Stimulated activated CD4-positive, alpha-beta T cell treated with anti-CD3 and anti-CD28 coated beads, Interleukin-12 subunit alpha, Interleukin-12 subunit beta, amount 100 ng/mL, for 48 hours (primary cell): ENCODE measurements around the gene PRSS8.
"Not testable (repeated sequence)": the region's sequence is repeated elsewhere in the genome, so short reads cannot be mapped to it uniquely, and the experiment has no call there.

ENCODE experiments used
- DNase-seq, 3 donors: peaks; one replicate each; pipeline ENCODE4 v3.0.0-alpha.2; 2020; ENCODE audit warnings: low read depth in 2 of 3, low spot score in 1 of 3

The PRSS8 gene

DNA sequence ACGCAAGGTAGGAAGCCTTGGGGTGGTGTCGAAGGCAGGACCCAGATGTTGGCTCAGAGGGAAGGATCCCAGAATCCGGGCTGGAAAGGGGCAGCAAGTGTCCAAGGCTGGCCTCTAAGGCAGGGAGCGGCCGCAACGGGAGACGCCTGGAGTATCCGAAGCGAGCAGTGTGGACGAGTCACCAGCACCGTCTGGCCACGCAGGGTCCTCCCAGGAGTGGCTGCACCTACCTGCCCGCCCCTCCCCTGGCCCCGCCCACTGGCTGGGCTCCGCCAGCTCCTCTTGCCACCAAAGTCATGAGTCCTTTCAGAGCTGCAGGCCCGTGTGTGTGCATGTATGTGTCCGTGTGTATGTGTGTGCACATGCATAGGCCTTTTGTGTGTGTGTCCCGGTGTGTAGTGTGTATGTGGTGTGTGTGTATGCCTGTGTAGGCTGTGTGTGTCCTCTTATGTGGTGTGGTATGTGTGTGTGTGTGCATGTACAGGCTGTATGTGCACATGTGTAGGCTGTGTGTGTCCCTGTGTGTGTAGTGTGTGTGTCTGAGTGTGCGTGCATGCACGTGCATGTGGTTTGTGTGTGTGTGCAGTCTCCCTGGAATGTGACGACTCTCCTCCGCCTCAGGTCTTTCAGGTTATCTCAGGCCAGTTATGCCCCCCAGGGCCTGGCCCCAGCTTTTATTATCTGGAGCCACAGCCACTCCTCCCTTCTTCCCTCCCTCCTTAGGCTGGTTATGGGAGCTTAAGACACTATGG is at the start of gene PRSS8:
PRSS8 (minus strand) TSS at position 193 of the 752 bp plus-strand sequence. CDS start 229 bp downstream, outside the sequence.
- DNase-seq, result no peak

DNA sequence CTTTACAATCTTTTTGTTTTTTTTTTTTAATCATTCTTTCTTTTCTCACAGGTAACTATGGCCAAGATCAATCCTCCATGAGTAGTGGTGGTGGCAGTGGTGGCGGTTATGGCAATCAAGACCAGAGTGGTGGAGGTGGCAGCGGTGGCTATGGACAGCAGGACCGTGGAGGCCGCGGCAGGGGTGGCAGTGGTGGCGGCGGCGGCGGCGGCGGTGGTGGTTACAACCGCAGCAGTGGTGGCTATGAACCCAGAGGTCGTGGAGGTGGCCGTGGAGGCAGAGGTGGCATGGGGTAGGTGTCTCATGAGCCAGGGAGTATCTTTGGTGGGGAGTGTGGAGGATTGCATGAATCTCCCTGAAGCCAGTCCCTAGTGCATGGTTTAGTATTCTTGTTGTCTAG is 49.4 kb upstream of the PRSS8 start:
- DNase-seq, result no peak

DNA sequence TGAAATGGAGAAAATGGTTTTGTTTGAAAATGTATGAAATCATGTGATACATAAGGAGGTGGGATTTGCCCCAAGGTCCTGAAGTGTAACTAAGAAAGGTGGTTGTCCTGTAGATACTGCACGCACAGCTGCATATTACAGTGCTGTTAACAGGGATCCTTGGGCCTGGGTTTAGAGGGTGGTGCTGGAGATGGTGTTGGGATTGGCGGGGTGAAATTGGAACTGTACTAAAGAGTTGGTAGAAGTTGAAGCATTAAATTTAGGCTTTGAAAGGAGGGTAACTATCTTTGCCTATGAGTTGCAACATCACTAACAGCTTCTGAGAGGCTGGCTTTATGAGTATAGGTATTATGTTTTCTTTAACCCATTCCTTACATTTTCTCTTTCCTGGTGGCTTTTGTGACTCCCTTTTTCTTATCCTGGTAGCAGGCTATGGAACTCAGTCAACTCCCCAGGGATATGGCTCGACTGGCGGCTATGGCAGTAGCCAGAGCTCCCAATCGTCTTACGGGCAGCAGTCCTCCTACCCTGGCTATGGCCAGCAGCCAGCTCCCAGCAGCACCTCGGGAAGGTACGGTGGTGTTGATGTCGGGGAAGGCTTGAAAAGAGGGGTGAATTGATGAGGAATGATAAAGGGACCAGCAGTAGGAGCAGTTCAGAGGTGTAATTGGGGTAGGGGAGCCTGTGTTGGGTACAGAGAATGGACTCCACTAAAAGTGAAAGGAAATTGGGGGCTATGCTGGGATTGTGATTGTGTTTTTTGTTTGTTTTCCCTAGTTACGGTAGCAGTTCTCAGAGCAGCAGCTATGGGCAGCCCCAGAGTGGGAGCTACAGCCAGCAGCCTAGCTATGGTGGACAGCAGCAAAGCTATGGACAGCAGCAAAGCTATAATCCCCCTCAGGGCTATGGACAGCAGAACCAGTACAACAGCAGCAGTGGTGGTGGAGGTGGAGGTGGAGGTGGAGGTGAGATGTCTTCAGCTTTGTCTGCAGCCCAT is 48.2 kb upstream of the PRSS8 start:
- no peak for DNase-seq

DNA sequence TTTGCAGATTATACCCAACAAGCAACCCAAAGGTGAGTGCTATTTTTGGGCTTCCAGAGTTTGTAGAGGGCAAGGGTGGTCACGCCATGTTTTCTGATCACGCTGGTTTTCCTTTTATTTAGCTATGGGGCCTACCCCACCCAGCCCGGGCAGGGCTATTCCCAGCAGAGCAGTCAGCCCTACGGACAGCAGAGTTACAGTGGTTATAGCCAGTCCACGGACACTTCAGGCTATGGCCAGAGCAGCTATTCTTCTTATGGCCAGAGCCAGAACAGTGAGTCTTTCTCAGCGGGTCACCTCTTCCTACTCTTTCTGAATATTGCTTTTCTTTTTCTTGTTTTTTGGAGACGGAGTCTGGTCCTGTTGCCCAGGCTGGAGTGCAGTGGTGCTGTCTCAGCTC is 46.9 kb upstream of the PRSS8 start:
- DNase-seq, result no peak

DNA sequence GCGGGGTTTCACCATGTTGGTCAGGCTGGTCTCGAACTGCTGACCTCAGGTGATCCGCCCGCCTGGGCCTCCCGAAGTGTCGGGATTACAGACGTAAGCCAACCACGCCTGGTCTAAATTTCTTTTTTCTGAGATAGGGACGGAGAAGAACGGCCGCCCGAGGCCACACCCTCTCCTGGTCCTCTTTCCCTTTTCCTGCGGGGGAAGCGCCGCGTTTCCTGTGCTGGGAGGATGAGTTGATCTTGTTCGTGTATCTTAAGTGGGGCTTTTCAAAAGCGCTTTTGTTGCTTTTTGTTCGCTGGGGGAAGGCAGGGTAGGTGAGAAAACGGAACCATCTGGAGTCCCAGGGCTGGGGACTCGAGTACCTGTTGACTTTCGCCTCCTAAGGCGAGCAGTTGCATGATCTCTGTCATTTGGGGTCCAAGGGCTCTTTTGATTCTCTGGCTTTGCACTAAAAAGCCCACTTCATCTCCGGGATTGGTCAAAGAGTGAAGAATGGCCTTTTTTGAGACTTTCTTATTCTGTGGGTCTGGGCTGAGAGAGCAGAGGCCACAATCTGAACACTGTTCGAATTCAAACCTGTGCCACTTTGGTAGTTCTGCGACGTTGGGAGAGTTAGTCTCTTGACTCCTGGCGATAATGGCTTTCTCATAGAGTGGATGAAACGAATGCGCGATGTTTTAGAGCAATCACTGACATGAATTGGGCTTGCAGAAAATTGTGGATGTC is 45.7 kb upstream of the PRSS8 start:
- DNase-seq, result peak in 1 of 3 donors; percentile 35

DNA sequence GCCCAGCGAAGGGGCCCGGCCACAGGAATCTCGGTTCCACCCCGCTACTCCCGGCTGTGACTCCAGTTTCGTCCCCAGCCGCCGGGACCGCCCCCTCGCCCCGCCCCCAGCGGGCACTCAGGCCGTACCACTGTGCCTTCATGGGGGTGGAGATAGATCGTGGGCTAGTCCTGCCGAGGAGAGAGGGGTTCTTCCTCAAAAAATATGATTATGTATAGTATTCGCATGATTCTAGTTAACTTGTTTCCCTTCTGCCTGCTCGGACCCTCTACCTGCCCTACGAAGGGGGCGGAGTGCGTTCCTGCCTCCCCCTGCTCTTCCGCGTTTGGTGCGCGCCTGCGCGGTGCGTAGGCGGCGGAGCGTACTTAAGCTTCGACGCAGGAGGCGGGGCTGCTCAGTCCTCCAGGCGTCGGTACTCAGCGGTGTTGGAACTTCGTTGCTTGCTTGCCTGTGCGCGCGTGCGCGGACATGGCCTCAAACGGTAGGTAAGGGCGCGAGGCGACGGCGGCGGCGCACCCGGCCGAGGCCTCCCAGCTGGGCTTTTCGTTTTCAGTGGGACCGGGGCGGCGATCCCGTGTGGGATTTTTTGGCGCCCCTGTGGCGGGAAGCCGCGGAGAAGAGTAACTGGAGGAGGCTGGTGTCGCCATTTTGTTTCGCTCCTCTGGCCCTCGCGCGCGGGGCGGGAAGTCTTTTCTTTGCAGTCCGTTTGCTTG is 44.4 kb upstream of the PRSS8 start, which contains the start of gene FUS:
FUS (plus strand) TSS at position 393 of the 713 bp plus-strand sequence; CDS start at position 469, 76 bp downstream.
- DNase-seq, result peak; percentile 86 to 87 (median 86)

DNA sequence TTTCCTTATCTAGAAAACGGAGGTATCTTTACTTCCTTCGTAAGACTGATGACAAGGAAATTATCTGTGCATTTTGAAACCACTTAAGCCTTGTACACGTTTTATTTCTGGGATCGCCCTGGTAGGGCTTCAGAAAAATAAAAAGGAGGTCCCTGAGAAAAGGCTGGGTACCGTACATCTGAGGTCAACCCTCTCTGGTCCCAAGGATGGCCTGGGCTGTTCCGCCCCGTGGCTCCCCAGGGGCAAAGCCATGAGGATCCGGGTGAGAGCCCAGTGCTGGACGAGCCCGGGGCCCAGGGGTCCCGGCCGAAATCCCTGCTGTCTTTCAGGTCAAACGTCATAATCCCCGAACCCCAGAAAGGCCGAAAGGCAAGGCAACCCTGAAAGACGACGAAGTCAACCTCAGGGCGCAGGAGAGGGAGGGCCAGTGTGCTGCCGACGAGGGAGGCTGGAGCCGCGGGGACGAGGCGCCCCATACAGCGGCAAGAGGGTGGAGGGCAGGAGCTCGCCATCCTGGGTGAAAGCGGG is 43.8 kb upstream of the PRSS8 start:
- DNase-seq, result no peak

DNA sequence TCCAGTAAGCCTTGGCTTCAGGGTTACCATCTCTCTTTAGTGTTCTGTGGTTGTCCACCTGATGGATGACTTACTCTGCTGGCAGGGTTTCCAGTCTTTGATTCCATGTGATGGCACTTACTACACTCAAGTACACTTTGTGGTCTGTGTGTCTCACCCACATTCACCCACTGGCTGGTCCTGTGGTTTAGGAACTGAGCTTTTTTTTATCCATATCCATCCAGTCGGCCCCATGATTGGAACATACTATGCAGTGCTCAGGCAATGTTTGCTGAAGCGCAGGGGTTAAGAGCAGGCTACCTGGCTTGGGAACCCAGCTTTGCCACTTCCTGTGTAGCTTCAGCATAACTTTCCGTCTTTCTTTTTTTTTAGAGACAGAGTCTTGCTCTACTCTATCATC is 41.6 kb upstream of the PRSS8 start:
- DNase-seq, result peak in 1 of 3 donors; percentile 47

DNA sequence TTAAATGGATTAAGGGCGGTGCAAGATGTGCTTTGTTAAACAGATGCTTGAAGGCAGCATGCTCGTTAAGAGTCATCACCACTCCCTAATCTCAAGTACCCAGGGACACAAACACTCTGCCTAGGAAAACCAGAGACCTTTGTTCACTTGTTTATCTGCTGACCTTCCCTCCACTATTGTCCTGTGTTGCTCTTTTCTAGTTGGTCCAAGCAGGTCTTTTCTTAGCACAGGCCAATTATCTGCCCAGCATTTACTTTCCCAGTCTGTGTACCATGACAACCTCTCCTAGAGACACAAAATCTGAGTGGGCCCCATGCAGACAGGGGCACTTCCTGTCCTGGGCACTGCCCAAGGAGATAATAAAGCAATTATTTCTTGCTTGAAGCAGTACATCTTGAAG is 34.5 kb upstream of the PRSS8 start:
- not testable (repeated sequence) for DNase-seq

DNA sequence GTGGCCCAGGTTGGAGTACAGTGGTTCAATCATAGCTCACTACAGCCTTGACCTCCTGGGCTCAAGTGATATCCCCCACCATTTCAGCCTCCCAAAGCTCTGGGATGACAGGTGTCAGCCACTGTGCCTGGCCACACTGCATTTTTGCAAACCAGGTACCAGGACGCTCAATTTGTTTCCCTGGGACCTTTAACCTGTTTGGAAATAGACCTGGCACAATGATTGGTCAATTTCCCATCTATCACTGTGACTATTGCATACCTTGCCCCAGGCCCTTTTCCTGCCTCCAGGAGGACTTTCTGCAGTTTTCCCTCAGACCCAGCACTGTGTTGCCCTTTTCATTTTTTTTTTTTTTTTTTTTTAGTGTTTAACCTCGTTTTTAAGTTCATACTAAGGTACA is 33.3 kb upstream of the PRSS8 start:
- DNase-seq, result no peak

DNA sequence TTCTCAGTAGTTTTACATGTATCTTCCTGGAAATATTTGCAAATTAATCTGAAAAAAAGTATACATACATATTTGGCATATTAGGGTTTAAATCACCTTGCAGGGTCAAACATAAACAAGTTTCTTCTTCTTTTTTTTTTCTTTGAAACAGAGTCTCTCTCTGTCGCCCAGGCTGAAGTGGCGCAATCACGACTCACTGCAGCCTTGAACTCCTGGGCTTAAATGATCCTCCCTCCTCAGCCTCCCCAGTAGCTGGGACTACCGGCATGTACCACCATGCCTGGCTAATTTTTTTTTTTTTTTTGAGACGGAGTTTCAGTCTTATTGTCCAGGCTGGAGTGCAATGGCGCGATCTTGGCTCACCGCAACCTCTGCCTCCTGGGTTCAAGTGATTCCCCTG is 31.8 kb upstream of the PRSS8 start:
- DNase-seq, result no peak

DNA sequence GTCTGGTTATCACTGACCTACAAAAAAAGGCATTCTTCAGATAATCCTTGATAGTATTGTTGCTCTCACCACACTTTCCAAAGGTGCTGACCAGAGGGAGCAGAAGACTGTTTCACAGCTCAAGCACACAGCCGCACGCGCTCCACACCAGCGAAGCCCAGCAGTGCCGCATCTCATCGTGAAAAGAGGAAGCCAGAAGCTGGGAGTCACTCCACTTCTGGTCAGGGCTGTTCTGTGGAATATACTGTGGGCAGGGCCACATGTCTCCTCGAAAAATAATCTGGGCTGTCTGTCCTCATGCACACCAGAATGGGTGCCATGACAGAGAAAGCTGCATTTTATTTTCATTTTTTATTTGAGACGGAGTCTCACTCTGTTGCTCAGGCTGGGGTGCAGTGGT is 21.6 kb upstream of the PRSS8 start:
- no peak for DNase-seq

DNA sequence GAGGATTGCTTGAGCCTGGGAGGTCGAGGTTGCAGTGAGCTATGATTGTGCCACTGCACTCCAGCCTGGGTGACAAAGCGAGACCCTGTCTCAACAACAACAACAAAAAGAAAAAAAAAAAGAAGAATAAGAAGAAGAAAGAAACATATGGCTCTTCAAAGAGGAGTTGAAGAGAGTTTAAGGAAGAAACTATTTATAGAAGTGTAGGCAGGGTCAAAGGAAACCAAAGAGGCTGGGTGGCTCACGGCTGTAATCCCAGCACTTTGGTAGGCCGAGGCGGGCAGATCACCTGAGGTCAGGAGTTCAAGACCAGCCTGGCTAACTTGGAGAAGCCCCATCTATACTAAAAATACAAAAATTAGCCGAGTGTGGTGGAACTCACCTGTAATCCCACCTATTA is 15.4 kb upstream of the PRSS8 start:
- not testable (repeated sequence) for DNase-seq

DNA sequence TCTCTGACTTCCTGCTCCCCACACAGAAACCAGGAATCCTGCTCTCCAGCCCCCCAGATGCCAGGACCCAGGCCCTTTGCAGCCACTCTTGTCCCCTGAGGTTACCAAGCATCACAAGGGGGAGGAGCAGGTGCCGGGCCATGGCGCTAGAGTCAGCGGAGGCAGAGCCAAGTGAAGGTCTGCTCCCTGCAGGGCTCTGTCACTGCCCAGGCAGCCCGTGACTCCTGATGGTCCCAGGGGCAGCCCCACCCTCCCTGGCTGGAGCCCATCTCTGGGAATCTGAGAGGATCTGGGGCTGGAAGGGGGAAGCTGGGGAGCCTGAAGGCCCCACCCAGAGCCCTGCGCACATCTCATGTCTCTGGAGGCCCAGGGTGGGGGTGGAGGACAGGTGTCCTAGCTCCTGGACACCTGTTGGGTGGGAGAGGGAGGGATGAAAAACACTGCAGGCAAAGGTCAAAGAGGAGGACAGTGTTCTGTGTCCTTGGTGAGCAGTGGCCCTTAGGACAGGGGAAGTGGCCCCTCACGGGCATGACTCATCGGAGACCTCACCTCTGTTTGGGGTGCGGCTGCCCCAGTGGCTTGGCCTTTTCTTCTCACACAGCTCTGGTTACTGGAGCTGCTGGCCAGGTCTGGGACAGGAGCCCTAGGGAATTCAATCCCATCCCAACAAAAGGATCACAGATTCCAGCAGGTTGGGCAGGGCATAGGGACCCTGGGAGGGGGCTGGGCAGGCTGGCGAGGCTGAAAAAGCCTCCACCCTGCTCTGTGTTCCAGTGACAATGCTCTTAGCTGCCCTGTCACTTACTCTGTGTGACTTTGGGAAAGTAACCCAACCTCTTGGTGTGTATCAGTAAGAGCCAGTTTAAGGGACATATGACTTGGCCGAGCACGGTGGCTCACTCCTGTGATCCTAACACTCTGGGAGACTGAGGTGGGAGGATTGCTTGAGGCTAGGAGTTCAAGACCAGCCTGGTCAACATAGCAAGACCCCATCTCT is 14.7 kb upstream of the PRSS8 start, which contains the start of gene PRSS36:
PRSS36 (minus strand) TSS at position 173 of the 997 bp plus-strand sequence; CDS start at position 142, 31 bp downstream.
- no peak for DNase-seq

DNA sequence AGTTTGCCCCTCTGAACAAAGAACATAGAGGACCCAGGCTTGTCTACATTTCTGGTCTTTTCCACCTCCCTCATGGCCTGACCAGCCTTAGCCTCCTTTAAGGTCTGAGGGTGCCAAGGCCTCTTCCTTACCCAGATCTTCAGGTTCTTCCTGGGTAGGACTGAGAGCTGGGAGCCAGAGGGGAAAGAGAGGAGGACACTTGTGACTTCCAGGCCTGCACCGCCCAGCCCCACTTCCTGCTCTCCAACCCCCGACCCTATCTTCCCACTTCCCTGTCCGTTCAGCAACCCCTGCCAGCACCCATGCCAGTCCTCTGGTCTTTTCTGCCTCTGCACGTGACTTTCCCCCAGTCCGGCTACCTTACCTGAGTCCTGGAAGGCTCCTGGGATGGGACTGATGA is 13.8 kb upstream of the PRSS8 start:
- DNase-seq, result no peak

DNA sequence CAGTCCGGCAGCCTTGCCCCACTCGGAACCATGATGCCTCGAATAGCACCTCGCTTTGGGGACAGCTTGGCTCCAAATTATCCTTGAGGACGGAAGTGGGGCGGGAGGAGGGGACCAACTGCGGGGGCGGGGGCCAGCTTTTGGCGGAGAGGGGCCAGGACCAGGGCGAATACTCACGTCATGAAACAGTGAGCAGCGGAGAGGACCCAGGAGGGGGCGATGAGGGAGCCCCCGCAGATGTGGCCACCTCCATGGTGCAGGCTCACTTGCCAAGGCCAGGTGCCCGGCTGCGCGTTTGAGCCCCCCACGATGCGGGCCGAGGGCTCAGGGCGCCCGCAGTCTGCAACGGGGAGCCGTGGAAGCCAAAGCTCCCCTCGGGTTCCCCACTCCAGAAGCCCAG is 13.4 kb upstream of the PRSS8 start:
- DNase-seq, result no peak

DNA sequence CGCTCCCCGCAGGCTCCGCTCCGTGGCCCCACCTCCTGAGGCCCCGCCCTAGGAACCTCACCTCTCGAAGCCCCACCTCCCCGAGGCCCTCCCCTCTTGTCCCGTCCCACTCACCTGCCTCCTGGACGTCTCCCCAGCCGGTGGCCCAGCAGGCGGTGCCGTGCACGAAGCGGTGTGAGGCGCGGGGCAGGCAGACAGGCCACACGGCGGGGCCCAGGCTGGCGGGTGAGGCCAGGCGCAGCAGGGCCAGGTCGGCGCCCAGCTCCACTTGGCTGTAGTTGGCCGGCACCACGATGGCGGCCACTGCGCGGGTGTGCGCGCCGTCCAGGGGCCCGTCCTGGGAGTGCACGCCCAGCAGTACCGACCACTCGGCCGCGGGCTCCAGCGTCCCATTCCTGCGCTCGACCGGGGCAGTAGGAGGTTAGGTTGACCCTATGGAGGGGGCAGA is 12.8 kb upstream of the PRSS8 start:
- DNase-seq, result no peak

DNA sequence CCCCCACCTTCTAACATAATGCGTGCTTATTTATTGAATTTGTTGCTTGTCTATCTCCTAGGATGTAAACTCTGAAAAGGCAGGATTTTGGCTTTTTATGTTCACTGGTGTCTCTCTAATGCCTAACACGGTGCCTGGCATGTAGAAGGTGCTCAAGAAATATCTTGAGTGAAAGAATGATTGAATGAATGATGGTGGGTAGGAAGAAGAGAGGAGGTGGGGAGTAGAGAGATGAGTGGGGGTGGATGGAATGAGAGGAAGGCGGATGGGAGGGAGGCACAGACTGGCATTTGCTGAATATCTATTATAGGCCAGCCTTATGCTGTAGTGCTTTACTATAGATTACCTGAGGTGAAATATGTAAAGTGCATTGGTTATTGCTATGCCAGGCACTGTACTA is 12.0 kb upstream of the PRSS8 start:
- DNase-seq, result no peak
